Measurements from ENCODE around the gene GDPGP1. TPM values are rescaled to one million over a fixed set of nuclear protein-coding genes. Genes with fewer than 3 reads are reported as not detected.
"Not testable (repeated sequence)": the region's sequence is repeated elsewhere in the genome, so short reads cannot be mapped to it uniquely, and the experiment has no call there.

GDPGP1 gene
- polyA plus RNA-seq, 1 donor (not counting 4 experiments of a cell fraction or from before 2014, with no cell fraction given), result 0.92 TPM

DNA sequence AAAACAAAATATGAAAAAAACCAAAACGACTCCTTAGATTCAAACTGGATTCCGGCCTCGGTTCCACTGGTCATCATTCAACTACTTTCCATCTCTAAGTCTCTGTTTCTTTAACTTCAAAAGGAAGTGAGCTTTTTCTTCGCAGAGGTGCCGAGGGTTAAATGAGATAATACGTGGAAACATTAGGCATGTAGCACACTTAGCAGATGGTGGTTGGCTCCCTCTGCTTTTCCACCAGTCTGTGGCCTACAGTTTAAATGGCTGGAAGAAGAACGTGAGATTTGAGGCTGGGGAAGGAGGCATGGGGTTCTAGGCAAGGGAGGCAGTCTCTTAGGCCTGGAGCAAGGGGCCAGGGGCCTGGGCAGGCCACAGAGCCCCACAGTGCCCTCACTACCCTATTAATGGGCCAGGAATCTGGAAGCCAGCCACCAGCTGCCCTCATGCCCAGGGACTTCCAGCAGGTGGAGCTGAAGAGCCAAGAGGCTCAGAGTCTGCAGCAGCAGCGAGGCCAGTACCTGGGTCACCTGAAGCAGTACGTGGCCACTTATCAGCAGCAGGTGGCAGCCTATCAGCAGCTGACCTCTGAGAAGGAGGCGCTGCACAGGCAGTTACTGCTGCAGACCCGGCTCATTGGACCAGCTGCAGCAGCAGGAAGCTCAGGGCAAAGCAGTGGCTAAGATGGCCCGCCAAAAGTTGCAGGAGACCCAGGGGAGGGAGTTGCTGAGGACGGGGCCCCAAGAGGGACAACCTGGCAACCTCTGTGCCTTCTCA lies 59.2 kb downstream of the GDPGP1 start:
- H3K4me3 ChIP-seq (ENCODE audit: control insufficient read depth in 2 of 3, extremely low read depth in 1 of 3, insufficient read depth in 2 of 3, low read depth in 1 of 3, low read length in 3 of 3); dilution Hi-C loops (cut with MboI; ENCODE audit: extremely low pct_ligation_motif_present, low sequenced_read_pairs); H3K9me3 ChIP-seq (ENCODE audit: control insufficient read depth, low read depth, low read length); H3K79me2 ChIP-seq (ENCODE audit: control insufficient read depth, insufficient read depth, low read length); H2AFZ ChIP-seq (ENCODE audit: control insufficient read depth, low read length); H3K4me2 ChIP-seq (ENCODE audit: control insufficient read depth, extremely low read depth, insufficient read depth, low read depth, low read length); H3K4me1 ChIP-seq (ENCODE audit: control insufficient read depth, extremely low read depth, insufficient read depth, low read length); H3K27ac ChIP-seq (ENCODE audit: control insufficient read depth, insufficient read depth, low read length); H3K36me3 ChIP-seq (ENCODE audit: control insufficient read depth in 2 of 2, extremely low read depth in 1 of 2, insufficient read depth in 2 of 2, low read length in 2 of 2); H3K27me3 ChIP-seq (ENCODE audit: control insufficient read depth, extremely low read depth, insufficient read depth, low read length); H4K20me1 ChIP-seq (ENCODE audit: control insufficient read depth, extremely low read depth, insufficient read depth, low read length); H3K9me1 ChIP-seq (ENCODE audit: control insufficient read depth, extremely low read depth, insufficient read depth, low read length); H3K9ac ChIP-seq (ENCODE audit: control insufficient read depth, extremely low read depth, insufficient read depth, low read length): not testable (repeated sequence)
- DNase-seq (ENCODE audit: low read depth, low spot score), result peak; percentile 68
- peak; percentile 39 for FAIRE-seq
- TF ChIP-seq CTCF (optimal IDR thresholded peaks at IDR 0.05 in 1 of 3, IDR thresholded peaks at IDR 0.05 in 1 of 3, conservative IDR thresholded peaks at IDR 0.05 in 1 of 3; ENCODE audit: extremely low read depth in 1 of 3, insufficient read depth in 2 of 3, low read length in 3 of 3), result peak; percentile 66 to 87 (median 84)

GRCh38 chr15:90294159-90294558 lies 60.1 kb downstream of the GDPGP1 start:
- H3K27me3 ChIP-seq (ENCODE audit: control insufficient read depth, extremely low read depth, insufficient read depth, low read length), result no peaks in the 10 kb centered on the region
- no peak overlapping the region for H2AFZ ChIP-seq (ENCODE audit: control insufficient read depth, low read length)
- DNase-seq (ENCODE audit: low read depth, low spot score) (no peak), FAIRE-seq (no peak)
- no peaks in the 10 kb centered on the region for H3K36me3 ChIP-seq (ENCODE audit: control insufficient read depth in 2 of 2, extremely low read depth in 1 of 2, insufficient read depth in 2 of 2, low read length in 2 of 2)
- no peaks in the 10 kb centered on the region for H3K9me1 ChIP-seq (ENCODE audit: control insufficient read depth, extremely low read depth, insufficient read depth, low read length)
- dilution Hi-C loops (cut with MboI; ENCODE audit: extremely low pct_ligation_motif_present, low sequenced_read_pairs), result no loop called here
- no peak for TF ChIP-seq CTCF (optimal IDR thresholded peaks at IDR 0.05 in 1 of 3, IDR thresholded peaks at IDR 0.05 in 1 of 3, conservative IDR thresholded peaks at IDR 0.05 in 1 of 3; ENCODE audit: extremely low read depth in 1 of 3, insufficient read depth in 2 of 3, low read length in 3 of 3)
- no peak for TF ChIP-seq EZH2 (IDR thresholded peaks at IDR 0.05; ENCODE audit: low read length)
- H3K4me2 ChIP-seq (ENCODE audit: control insufficient read depth, extremely low read depth, insufficient read depth, low read depth, low read length), result no peak overlapping the region
- no peak overlapping the region for H3K27ac ChIP-seq (ENCODE audit: control insufficient read depth, insufficient read depth, low read length)
- H3K9ac ChIP-seq (ENCODE audit: control insufficient read depth, extremely low read depth, insufficient read depth, low read length), result no peak overlapping the region
- no peaks in the 10 kb centered on the region for H4K20me1 ChIP-seq (ENCODE audit: control insufficient read depth, extremely low read depth, insufficient read depth, low read length)
- H3K4me3 ChIP-seq (ENCODE audit: control insufficient read depth in 2 of 3, extremely low read depth in 1 of 3, insufficient read depth in 2 of 3, low read depth in 1 of 3, low read length in 3 of 3), result no peak overlapping the region
- no peaks in the 10 kb centered on the region for H3K9me3 ChIP-seq (ENCODE audit: control insufficient read depth, low read depth, low read length)
- H3K4me1 ChIP-seq (ENCODE audit: control insufficient read depth, extremely low read depth, insufficient read depth, low read length), result no peaks in the 10 kb centered on the region
- H3K79me2 ChIP-seq (ENCODE audit: control insufficient read depth, insufficient read depth, low read length), result no peaks in the 10 kb centered on the region

All from keratinocyte (primary cell).